NCI-H1105 (cell line): ENCODE results near the gene DTNBP1.
A peak's percentile ranks its signal among the peaks of the same experiment; 100 is the strongest.
"Not testable (repeated sequence)": the region's sequence is repeated elsewhere in the genome, so short reads cannot be mapped to it uniquely, and the experiment has no call there.

ENCODE experiments used
- DNase-seq: peaks from one replicate; lab custom pipeline; 2025; lab: John Stamatoyannopoulos, UW

DTNBP1 gene

DNA sequence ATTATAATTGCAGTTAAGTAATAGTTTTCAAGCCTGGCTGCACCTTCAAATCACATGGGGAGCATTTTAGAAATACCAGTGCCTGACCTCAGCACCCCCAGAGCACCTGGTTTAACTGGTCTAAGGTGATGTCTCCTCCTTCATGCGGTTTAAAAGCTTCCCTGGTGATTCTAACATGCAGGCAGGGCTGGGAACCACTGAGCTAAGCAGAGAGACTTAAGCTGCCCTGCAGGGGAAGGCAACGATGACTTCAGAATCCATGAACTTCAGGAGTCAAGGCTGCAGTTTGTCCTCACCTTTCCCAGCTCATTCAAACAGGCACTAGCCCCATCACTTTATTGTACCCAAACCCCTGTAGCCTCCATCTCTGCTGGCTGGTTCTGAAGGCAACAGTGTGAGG, 6.1 kb upstream of the DTNBP1 start:
- no peak for DNase-seq

- DNase-seq, result not testable (repeated sequence)
These were observed 4.1 kb upstream of the DTNBP1 start for GRCh38 chr6:15666896-15667295.

DNA sequence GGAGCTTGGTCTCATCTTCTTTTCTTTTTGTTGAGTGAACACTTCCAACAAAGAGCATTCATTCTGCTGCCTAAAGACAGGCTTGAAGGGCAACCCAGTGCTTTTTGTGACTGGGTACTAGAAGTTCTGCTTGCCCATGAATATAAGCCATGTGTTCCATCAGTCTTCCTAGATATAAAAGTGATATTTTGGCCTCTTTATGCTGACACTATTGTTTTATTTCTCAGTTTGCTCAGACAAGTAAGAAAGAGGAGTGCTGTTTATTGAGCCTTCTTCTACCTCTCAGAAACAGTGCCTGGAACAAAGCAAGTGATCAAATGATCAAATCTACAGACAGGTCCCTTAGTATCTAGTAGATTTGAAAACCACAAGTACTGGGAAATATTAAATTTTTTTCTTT, 2.4 kb upstream of the DTNBP1 start:
- DNase-seq, result no peak

DNA sequence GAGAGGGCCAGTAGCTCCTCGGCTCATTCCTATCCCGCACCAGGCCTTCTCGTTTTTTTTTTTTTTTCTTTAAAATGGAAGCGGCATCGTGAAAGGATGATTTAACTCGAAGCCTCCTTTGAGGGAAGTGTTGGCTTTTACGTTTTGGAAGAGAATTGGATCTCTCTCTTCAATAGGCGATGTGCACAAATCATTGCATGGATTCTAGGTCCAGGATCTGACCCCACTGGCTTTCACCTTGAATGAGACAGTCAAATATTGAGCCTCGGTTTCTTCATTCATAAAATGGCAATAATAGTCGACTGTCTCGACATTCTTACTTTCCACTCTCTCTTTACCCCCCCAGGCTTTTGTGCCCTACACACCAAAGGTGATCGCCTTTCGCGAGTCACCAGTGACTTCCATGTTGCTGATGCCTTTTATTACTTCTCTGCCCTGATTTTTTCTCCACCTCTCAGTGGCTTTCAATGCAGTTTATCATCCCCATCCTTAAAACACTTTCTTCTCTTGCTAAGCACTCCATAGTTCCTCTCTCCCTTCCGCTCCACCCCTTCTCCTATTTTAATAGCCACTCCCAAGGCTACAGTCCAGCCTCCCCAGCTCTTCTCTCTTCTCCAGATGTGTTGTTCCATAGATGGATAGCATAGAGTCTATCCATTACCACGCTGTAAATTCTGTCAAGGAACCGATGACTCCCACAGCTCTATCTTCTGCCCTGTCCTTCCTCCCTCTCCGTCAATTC, 473 bp upstream of the DTNBP1 start:
- DNase-seq, result no peak

- DNase-seq, result peak; percentile 41
These were observed 939 bp downstream of the DTNBP1 start for GRCh38 chr6:15661853-15662325.

- no peak for DNase-seq
These were observed 3.6 kb downstream of the DTNBP1 start for GRCh38 chr6:15659181-15659580.

DNA sequence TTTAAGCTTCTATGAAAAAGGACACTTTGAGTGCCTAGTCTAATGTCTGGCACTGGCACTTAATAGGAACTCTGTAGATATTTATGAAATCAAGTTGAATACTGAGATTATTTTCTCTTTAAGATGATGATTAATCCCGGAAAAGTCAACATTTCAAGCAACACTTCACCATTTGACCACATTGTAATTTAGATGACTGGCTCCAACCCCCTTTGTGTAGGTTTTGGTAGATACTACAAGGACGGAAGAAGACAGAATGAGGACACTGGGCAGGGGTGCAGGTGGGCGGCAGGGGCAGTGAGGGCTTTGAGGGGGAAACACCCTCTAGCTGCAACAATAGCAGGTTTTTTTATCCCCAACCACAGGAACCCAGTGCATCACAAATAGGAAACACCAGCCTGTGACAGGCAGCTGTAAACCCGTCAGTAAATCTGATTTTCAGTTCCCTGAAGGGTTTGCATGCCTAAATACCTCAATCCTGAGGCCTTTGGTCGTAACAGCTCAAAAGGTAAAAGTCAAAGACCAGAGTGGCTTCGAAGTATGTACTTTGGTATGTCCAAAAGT, 4.6 kb downstream of the DTNBP1 start:
- no peak for DNase-seq

DNA sequence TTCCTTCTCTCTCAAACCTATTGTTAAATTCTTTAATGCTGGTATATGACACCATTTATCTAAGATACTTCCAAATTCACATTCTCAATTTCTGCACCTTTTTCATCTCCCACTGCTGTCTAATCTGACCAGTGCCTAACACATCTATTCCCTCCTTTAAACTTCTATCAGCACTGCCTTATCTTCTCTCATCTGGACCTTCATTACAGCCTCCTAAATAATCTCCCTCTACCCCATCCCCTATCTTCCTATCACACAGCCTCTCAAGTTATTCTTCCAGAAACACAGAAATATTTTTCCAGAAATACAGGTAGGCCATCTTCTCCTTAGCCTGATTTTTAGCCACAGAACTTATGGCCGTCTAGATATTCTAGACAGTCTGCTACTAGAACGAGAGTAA, 5.5 kb downstream of the DTNBP1 start:
- DNase-seq, result no peak

- no peak for DNase-seq
These were observed 6.7 kb downstream of the DTNBP1 start for GRCh38 chr6:15656145-15656544.

DNA sequence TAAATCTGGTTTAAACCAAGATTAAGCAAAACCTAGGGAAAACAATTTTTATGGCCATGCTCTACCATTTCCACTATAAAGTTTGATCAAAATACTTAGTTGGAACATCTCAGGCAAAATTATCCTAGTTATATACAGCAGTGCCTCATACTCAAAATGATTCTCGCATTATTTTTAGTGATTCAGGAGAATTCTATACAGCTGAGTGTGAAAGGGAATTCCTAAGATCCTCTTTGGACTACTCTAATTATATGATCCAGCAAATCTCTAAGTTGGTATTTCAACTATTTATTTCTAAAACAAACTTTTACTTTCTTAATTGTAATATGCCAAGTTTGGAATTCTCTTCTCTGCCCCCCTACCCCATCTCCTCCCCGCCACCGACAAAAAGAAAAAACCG, 8.6 kb downstream of the DTNBP1 start:
- no peak for DNase-seq

- no peak for DNase-seq
These were observed 9.2 kb downstream of the DTNBP1 start for GRCh38 chr6:15653581-15653980.

DNA sequence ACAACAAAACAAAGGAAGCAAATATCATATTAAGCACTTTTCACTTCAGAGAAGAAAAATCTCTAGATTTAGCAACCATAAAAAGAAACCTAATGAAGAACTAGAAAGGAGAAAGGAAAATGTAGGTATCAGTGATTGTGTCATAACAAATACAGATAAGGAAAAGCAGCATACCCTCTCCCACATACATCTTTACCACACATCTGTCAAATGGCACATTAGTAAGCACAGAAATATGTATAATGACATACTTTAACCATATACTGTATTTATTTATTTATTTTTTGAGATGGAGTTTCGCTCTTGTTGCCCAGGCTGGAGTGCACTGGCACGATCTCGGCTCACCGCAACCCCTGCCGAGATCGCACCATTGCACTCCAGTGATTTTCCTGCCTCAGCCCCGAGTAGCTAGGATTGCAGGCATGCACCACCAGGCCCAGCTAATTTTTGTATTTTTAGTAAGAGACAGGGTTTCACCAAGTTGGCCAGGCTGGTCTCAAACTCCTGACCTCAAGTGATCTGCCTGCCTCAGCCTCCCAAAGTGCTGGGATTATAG, 12.7 kb downstream of the DTNBP1 start:
- DNase-seq, result not testable (repeated sequence)

- DNase-seq, result no peak
These were observed 17.9 kb downstream of the DTNBP1 start for GRCh38 chr6:15644904-15645303.

- DNase-seq, result no peak
These were observed 19.3 kb downstream of the DTNBP1 start for GRCh38 chr6:15643542-15643941.

DNA sequence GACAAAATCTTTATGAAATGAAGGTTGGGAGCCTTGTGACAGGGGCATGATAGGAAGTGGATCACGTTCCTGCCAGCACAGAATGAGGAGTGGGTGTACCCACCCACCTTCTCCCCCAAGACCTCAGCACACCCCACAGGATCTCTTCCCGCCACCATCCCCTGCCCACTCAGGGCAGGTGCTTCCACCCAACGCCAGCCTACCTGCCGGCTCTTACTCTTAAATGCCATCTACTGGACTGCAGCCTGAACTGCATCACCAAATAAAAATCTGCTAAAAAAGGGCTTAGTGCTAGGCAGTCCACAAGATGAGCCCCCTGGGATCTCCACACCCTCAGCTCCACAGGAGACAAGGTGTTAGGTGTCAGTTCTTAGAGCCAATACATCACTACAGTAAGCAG, 20.6 kb downstream of the DTNBP1 start:
- no peak for DNase-seq

GRCh38 chr6:15638373-15638772, 24.5 kb downstream of the DTNBP1 start:
- DNase-seq, result no peak

GRCh38 chr6:15631432-15631831, 31.4 kb downstream of the DTNBP1 start:
- no peak for DNase-seq

GRCh38 chr6:15630202-15630601, 32.6 kb downstream of the DTNBP1 start:
- DNase-seq, result no peak

DNA sequence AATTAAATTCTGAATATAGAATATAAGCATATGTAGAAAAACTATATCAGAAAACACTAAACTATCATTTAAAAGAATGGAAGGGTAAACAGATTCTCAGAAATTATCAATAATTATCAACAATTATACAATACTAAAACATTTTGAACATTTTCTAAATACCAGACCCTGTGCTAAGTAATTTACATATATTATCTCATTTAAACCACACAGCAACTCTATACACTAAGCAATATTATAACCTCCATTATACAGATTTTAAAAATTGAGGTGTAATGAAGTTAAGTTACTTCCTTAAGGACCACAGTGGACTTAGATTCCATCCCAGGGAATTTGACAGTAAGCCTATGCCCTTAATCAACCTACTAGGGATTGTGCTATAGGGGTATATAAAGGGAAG, 33.3 kb downstream of the DTNBP1 start:
- DNase-seq, result no peak

DNA sequence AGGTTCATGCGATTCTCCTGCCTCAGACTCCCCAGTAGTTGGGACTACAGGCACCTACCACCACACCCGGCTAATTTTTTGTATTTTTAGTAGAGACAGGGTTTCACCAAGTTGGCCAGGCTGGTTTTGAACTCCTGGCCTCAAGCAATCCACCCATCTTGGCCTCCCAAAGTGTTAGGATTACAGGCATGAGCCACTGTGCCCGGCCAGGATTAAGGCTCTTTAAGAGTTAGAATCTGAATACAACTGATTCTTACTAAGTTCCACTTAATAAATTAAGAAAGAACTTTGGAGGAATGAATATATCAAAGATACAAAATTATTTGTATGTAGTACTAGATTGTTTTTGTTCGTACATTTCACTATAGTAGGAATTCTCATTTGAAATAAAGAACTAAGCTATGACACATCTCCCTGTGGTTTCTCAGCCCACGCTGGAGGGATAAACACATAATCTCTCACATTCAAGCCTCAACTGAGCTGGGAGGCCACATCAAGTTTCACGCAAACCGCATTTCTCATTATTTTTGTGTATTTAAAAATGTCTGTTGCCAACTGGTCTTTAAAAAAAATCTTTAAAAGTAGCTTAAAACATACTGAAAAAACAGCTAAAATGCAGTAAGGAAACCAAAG, 34.2 kb downstream of the DTNBP1 start:
- no peak for DNase-seq

- no peak for DNase-seq
These were observed 35.0 kb downstream of the DTNBP1 start for GRCh38 chr6:15627821-15628220.

- no peak for DNase-seq
These were observed 35.8 kb downstream of the DTNBP1 start for GRCh38 chr6:15626878-15627674.
